ENCODE measurements around the gene STK25.
"Not testable (repeated sequence)": the region's sequence is repeated elsewhere in the genome, so short reads cannot be mapped to it uniquely, and the experiment has no call there.

The STK25 gene

GRCh38 chr2:241460631-241461030 is 47.8 kb downstream of the STK25 start:
- Histone ChIP-seq H3K36me3 (ENCODE audit: control insufficient read depth, insufficient read depth, low read length) (no peaks in the 10 kb centered on the region), H3K4me3 (ENCODE audit: low read length) (no peak overlapping the region)
- WGBS (ENCODE audit: insufficient coverage, insufficient read length) = no CpG with 5 or more reads among the region's 3 CpGs

GRCh38 chr2:241459520-241459919 is 48.9 kb downstream of the STK25 start:
- Histone ChIP-seq H3K27me3 (ENCODE audit: control insufficient read depth, insufficient read depth, low read length) (no peaks in the 10 kb centered on the region), H3K36me3 (ENCODE audit: control insufficient read depth, insufficient read depth, low read length) (no peaks in the 10 kb centered on the region), H3K4me3 (ENCODE audit: low read length) (no peak overlapping the region), H3K4me1 (ENCODE audit: control insufficient read depth, insufficient read depth, low read length) (no peaks in the 10 kb centered on the region), H3K9me3 (ENCODE audit: control insufficient read depth, insufficient read depth, low read length) (no peaks in the 10 kb centered on the region), H3K27ac (ENCODE audit: low read length) (no peak overlapping the region)
- DNase-seq (ENCODE audit: low read depth, low spot score) = no peak
- WGBS (ENCODE audit: insufficient coverage, insufficient read length) = no CpG with 5 or more reads among the region's 13 CpGs

More at GRCh38 chr2:241460631-241461030, 47.8 kb downstream of the STK25 start:
- no peaks in the 10 kb centered on the region for H3K9me3 ChIP-seq (ENCODE audit: control insufficient read depth, insufficient read depth, low read length)
- no peak overlapping the region for H3K27ac ChIP-seq (ENCODE audit: low read length)
- H3K4me1 ChIP-seq (ENCODE audit: control insufficient read depth, insufficient read depth, low read length) = no peaks in the 10 kb centered on the region
- no peaks in the 10 kb centered on the region for H3K27me3 ChIP-seq (ENCODE audit: control insufficient read depth, insufficient read depth, low read length)
- DNase-seq (ENCODE audit: low read depth, low spot score) = no peak

- H3K36me3 ChIP-seq (ENCODE audit: control insufficient read depth, insufficient read depth, low read length) = no peaks in the 10 kb centered on the region
- no peak for DNase-seq (ENCODE audit: low read depth, low spot score)
- no peak overlapping the region for H3K27ac ChIP-seq (ENCODE audit: low read length)
- H3K4me3 ChIP-seq (ENCODE audit: low read length) = no peak overlapping the region
- H3K4me1 ChIP-seq (ENCODE audit: control insufficient read depth, insufficient read depth, low read length) = no peaks in the 10 kb centered on the region
- H3K9me3 ChIP-seq (ENCODE audit: control insufficient read depth, insufficient read depth, low read length) = no peaks in the 10 kb centered on the region
- no CpG with 5 or more reads among the region's 5 CpGs for WGBS (ENCODE audit: insufficient coverage, insufficient read length)
- H3K27me3 ChIP-seq (ENCODE audit: control insufficient read depth, insufficient read depth, low read length) = no peaks in the 10 kb centered on the region
These were observed 49.7 kb downstream of the STK25 start for GRCh38 chr2:241458687-241459086.

- DNase-seq (ENCODE audit: low read depth, low spot score) = no peak
- Histone ChIP-seq H3K9me3 (ENCODE audit: control insufficient read depth, insufficient read depth, low read length) (no peaks in the 10 kb centered on the region), H3K4me3 (ENCODE audit: low read length) (no peak overlapping the region), H3K27ac (ENCODE audit: low read length) (no peak overlapping the region), H3K27me3 (ENCODE audit: control insufficient read depth, insufficient read depth, low read length) (no peaks in the 10 kb centered on the region), H3K4me1 (ENCODE audit: control insufficient read depth, insufficient read depth, low read length) (no peaks in the 10 kb centered on the region), H3K36me3 (ENCODE audit: control insufficient read depth, insufficient read depth, low read length) (no peaks in the 10 kb centered on the region)
- WGBS (ENCODE audit: insufficient coverage, insufficient read length) = no CpG with 5 or more reads among the region's 11 CpGs
These were observed 51.8 kb downstream of the STK25 start for GRCh38 chr2:241456546-241456945.

- no peaks in the 10 kb centered on the region for H3K4me1 ChIP-seq (ENCODE audit: control insufficient read depth, insufficient read depth, low read length)
- no peaks in the 10 kb centered on the region for H3K36me3 ChIP-seq (ENCODE audit: control insufficient read depth, insufficient read depth, low read length)
- no peak overlapping the region for H3K27ac ChIP-seq (ENCODE audit: low read length)
- H3K4me3 ChIP-seq (ENCODE audit: low read length) = no peak overlapping the region
- H3K27me3 ChIP-seq (ENCODE audit: control insufficient read depth, insufficient read depth, low read length) = no peaks in the 10 kb centered on the region
- no peak for DNase-seq (ENCODE audit: low read depth, low spot score)
- H3K9me3 ChIP-seq (ENCODE audit: control insufficient read depth, insufficient read depth, low read length) = no peaks in the 10 kb centered on the region
- no CpG with 5 or more reads among the region's 3 CpGs for WGBS (ENCODE audit: insufficient coverage, insufficient read length)
These were observed 53.4 kb downstream of the STK25 start for GRCh38 chr2:241454837-241455485.

- H3K27me3 ChIP-seq (ENCODE audit: control insufficient read depth, insufficient read depth, low read length); H3K4me1 ChIP-seq (ENCODE audit: control insufficient read depth, insufficient read depth, low read length); H3K4me3 ChIP-seq (ENCODE audit: low read length); DNase-seq (ENCODE audit: low read depth, low spot score); H3K9me3 ChIP-seq (ENCODE audit: control insufficient read depth, insufficient read depth, low read length); H3K36me3 ChIP-seq (ENCODE audit: control insufficient read depth, insufficient read depth, low read length); H3K27ac ChIP-seq (ENCODE audit: low read length): not testable (repeated sequence)
- WGBS (ENCODE audit: insufficient coverage, insufficient read length) = no CpG with 5 or more reads among the region's 9 CpGs
These were observed 54.5 kb downstream of the STK25 start for GRCh38 chr2:241453919-241454318.

- no peaks in the 10 kb centered on the region for H3K36me3 ChIP-seq (ENCODE audit: control insufficient read depth, insufficient read depth, low read length)
- no CpG with 5 or more reads among the region's 10 CpGs for WGBS (ENCODE audit: insufficient coverage, insufficient read length)
- H3K27me3 ChIP-seq (ENCODE audit: control insufficient read depth, insufficient read depth, low read length) = no peaks in the 10 kb centered on the region
- no peaks in the 10 kb centered on the region; the same call in 1 of the 2 replicates for H3K4me1 ChIP-seq (ENCODE audit: control insufficient read depth, insufficient read depth, low read length)
- DNase-seq (ENCODE audit: low read depth, low spot score) = no peak
- no peak overlapping the region for H3K4me3 ChIP-seq (ENCODE audit: low read length)
- H3K9me3 ChIP-seq (ENCODE audit: control insufficient read depth, insufficient read depth, low read length) = no peaks in the 10 kb centered on the region
- H3K27ac ChIP-seq (ENCODE audit: low read length) = no peak overlapping the region
These were observed 56.4 kb downstream of the STK25 start for GRCh38 chr2:241451840-241452506.

- H3K4me1 ChIP-seq (ENCODE audit: control insufficient read depth, insufficient read depth, low read length); DNase-seq (ENCODE audit: low read depth, low spot score); H3K9me3 ChIP-seq (ENCODE audit: control insufficient read depth, insufficient read depth, low read length); H3K36me3 ChIP-seq (ENCODE audit: control insufficient read depth, insufficient read depth, low read length); H3K4me3 ChIP-seq (ENCODE audit: low read length); H3K27me3 ChIP-seq (ENCODE audit: control insufficient read depth, insufficient read depth, low read length); H3K27ac ChIP-seq (ENCODE audit: low read length): not testable (repeated sequence)
- WGBS (ENCODE audit: insufficient coverage, insufficient read length) = no CpG with 5 or more reads among the region's 7 CpGs
These were observed 58.3 kb downstream of the STK25 start for GRCh38 chr2:241450092-241450491.

- H3K36me3 ChIP-seq (ENCODE audit: control insufficient read depth, insufficient read depth, low read length) = peaks cover 3% of the 10 kb centered on the region; the same call in 1 of the 2 replicates
- DNase-seq (ENCODE audit: low read depth, low spot score) = no peak
- H3K27me3 ChIP-seq (ENCODE audit: control insufficient read depth, insufficient read depth, low read length) = no peaks in the 10 kb centered on the region
- no CpG with 5 or more reads among the region's 2 CpGs for WGBS (ENCODE audit: insufficient coverage, insufficient read length)
- no peak overlapping the region for H3K4me3 ChIP-seq (ENCODE audit: low read length)
- H3K9me3 ChIP-seq (ENCODE audit: control insufficient read depth, insufficient read depth, low read length) = no peaks in the 10 kb centered on the region
- no peak overlapping the region for H3K27ac ChIP-seq (ENCODE audit: low read length)
- no peaks in the 10 kb centered on the region; the same call in 1 of the 2 replicates for H3K4me1 ChIP-seq (ENCODE audit: control insufficient read depth, insufficient read depth, low read length)
These were observed 63.0 kb downstream of the STK25 start for GRCh38 chr2:241445426-241445825.

GRCh38 chr2:241443486-241444223 is 64.7 kb downstream of the STK25 start:
- H3K9me3 ChIP-seq (ENCODE audit: control insufficient read depth, insufficient read depth, low read length) = no peaks in the 10 kb centered on the region
- peaks cover 3% of the 10 kb centered on the region; the same call in 1 of the 2 replicates for H3K36me3 ChIP-seq (ENCODE audit: control insufficient read depth, insufficient read depth, low read length)
- WGBS (ENCODE audit: insufficient coverage, insufficient read length) = no CpG with 5 or more reads among the region's 6 CpGs
- H3K4me1 ChIP-seq (ENCODE audit: control insufficient read depth, insufficient read depth, low read length) = no peaks in the 10 kb centered on the region; the same call in 1 of the 2 replicates
- no peak overlapping the region for H3K4me3 ChIP-seq (ENCODE audit: low read length)
- no peak for DNase-seq (ENCODE audit: low read depth, low spot score)
- no peak overlapping the region for H3K27ac ChIP-seq (ENCODE audit: low read length)
- no peaks in the 10 kb centered on the region for H3K27me3 ChIP-seq (ENCODE audit: control insufficient read depth, insufficient read depth, low read length)

All from iPS DF 6.9 (cell line).